HG02642 (cell line): ENCODE measurements around the gene SLFN11.
"Not testable (repeated sequence)": the region's sequence is repeated elsewhere in the genome, so short reads cannot be mapped to it uniquely, and the experiment has no call there.

Source experiments
- ATAC-seq: cut with Tn5 transposase; IDR thresholded peaks from one replicate; pipeline ENCODE4 v1.9.1; 2021; ENCODE audit warnings: mild to moderate bottlenecking; ENCODE audit not compliant: unreplicated experiment, poor library complexity

The SLFN11 gene

GRCh38 chr17:35373534-35373983, at the start of gene SLFN11:
TSS of gene SLFN11 (minus strand) at chr17:35373621. CDS start at chr17:35363807, 9,814 bp downstream.
- ATAC-seq: peak; percentile 76

- ATAC-seq: not testable (repeated sequence)
Observed at GRCh38 chr17:35421069-35421468, 47.6 kb upstream of the SLFN11 start.

- ATAC-seq: no peak
Observed at GRCh38 chr17:35416659-35417058, 43.2 kb upstream of the SLFN11 start.

GRCh38 chr17:35414707-35415106, 41.3 kb upstream of the SLFN11 start:
- not testable (repeated sequence) for ATAC-seq

GRCh38 chr17:35414247-35414646, 40.8 kb upstream of the SLFN11 start:
- ATAC-seq: no peak

- ATAC-seq: no peak
Observed at GRCh38 chr17:35407531-35407930, 34.1 kb upstream of the SLFN11 start.

GRCh38 chr17:35406568-35406967, 33.1 kb upstream of the SLFN11 start:
- no peak for ATAC-seq

GRCh38 chr17:35404360-35404759, 30.9 kb upstream of the SLFN11 start:
- ATAC-seq: no peak

- ATAC-seq: not testable (repeated sequence)
Observed at GRCh38 chr17:35393783-35394182, 20.4 kb upstream of the SLFN11 start.

- ATAC-seq: no peak
Observed at GRCh38 chr17:35390663-35391062, 17.2 kb upstream of the SLFN11 start.

- no peak for ATAC-seq
Observed at GRCh38 chr17:35390156-35390555, 16.7 kb upstream of the SLFN11 start.

- ATAC-seq: no peak
Observed at GRCh38 chr17:35387496-35387895, 14.1 kb upstream of the SLFN11 start.

- no peak for ATAC-seq
Observed at GRCh38 chr17:35377706-35378105, 4.3 kb upstream of the SLFN11 start.

GRCh38 chr17:35377068-35377467, 3.6 kb upstream of the SLFN11 start:
- no peak for ATAC-seq

GRCh38 chr17:35376245-35376644, 2.8 kb upstream of the SLFN11 start:
- no peak for ATAC-seq

GRCh38 chr17:35374766-35375344, 1.4 kb upstream of the SLFN11 start:
- no peak for ATAC-seq

- ATAC-seq: peak; percentile 44
Observed at GRCh38 chr17:35373984-35374765, 754 bp upstream of the SLFN11 start.

- ATAC-seq: peak; percentile 21
Observed at GRCh38 chr17:35372846-35373533, 431 bp downstream of the SLFN11 start.

- no peak for ATAC-seq
Observed at GRCh38 chr17:35371934-35372333, 1.5 kb downstream of the SLFN11 start.

GRCh38 chr17:35368081-35368830, 5.2 kb downstream of the SLFN11 start:
- ATAC-seq: peak; percentile 94
